Measurements from ENCODE around the gene ATG9B.

The ATG9B gene

GRCh38 chr7:150965273-150965830, 58.9 kb downstream of the ATG9B start:
- no peak for DNase-seq (ENCODE audit: low read depth)
